ENCODE data around the gene RBM7. TPM values are rescaled to one million over a fixed set of nuclear protein-coding genes. Genes with fewer than 3 reads are reported as not detected.

Gene RBM7, protein sequence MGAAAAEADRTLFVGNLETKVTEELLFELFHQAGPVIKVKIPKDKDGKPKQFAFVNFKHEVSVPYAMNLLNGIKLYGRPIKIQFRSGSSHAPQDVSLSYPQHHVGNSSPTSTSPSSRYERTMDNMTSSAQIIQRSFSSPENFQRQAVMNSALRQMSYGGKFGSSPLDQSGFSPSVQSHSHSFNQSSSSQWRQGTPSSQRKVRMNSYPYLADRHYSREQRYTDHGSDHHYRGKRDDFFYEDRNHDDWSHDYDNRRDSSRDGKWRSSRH
- 10 to 100 TPM; 36.5 to 46.3 TPM for total RNA-seq

DNA sequence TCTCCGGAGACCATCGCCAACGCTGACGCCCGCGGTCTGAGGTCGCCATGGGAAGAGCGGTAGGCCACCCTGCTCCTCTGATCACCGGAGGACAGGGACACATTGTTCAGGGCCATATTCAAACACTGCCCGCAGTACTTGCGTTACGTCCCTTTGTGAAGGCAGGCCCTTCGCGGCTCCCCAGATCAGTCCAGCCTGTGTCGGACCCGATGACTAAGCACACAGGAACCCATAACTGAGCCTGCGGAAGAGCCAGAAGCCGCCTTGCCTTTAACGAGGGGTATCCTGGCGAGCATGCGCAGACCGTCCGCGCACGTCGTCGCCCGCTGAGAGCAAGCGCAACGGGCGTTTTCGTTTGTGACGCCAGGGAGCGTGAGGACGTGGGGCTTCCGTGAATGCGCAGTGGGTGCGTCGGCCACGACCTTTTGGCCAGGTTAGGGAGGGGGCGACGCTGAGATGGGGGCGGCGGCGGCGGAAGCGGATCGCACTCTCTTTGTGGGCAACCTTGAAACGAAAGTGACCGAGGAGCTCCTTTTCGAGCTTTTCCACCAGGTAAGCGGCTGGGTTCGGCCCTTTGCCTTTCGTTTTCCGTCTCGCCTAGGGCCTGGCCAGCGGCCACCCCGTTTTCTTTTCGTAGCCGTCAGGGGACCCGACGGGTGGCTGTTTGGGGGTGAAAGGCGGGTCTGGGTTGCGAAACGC lies at the start of gene RBM7, which contains the start of gene C11orf71:
RBM7 (plus strand) TSS at position 451 of the 699 bp plus-strand sequence; CDS start at position 457, 6 bp downstream.
C11orf71 (minus strand) TSS at position 296 of the 699 bp plus-strand sequence; CDS start at position 116, 180 bp downstream.
- CTCF ChIA-PET = interaction anchor here (1.0 kb wide), 2 partner anchors 28 to 39 kb away, joined by 3 read pairs; partner anchors contain the start of gene REXO2
- peaks cover 41% of the 10 kb centered on the region for H3K4me1 Mint-ChIP-seq
- peaks cover 48% of the 10 kb centered on the region for H3K36me3 Mint-ChIP-seq (ENCODE audit: low read depth)
- peak within 1 kb of the TSS; percentile 97 for H3K27ac Mint-ChIP-seq
- peak; percentile 98 for DNase-seq
- H3K4me3 Mint-ChIP-seq = peak within 1 kb of the TSS; percentile 95
- POLR2A ChIA-PET = interaction anchor here (0.6 to 2.0 kb wide), 6 partner anchors 10 to 217 kb away, joined by 3 to 31 read pairs (median 4); partner anchors contain the start of gene REXO2
- H3K9me3 Mint-ChIP-seq = no peaks in the 10 kb centered on the region
- H3K27me3 Mint-ChIP-seq = no peaks in the 10 kb centered on the region

- no peaks in the 10 kb centered on the region for H3K9me3 Mint-ChIP-seq
- H3K36me3 Mint-ChIP-seq (ENCODE audit: low read depth) = no peaks in the 10 kb centered on the region
- DNase-seq = no peak
- CTCF ChIA-PET = interaction anchor here (0.6 kb wide), 1 partner anchor 39 kb away, joined by 3 read pairs; no protein-coding TSS in a partner anchor
- no peak overlapping the region for H3K27ac Mint-ChIP-seq
- peaks cover 3% of the 10 kb centered on the region for H3K27me3 Mint-ChIP-seq
- POLR2A ChIA-PET = no interaction called here
- H3K4me3 Mint-ChIP-seq = no peak overlapping the region
- no peaks in the 10 kb centered on the region for H3K4me1 Mint-ChIP-seq
These were observed 47.0 kb upstream of the RBM7 start for GRCh38 chr11:114353443-114353842.

GRCh38 chr11:114354076-114354475 lies 46.4 kb upstream of the RBM7 start:
- peaks cover 8% of the 10 kb centered on the region for H3K27me3 Mint-ChIP-seq
- H3K4me1 Mint-ChIP-seq = no peaks in the 10 kb centered on the region
- POLR2A ChIA-PET = no interaction called here
- no peak overlapping the region for H3K27ac Mint-ChIP-seq
- CTCF ChIA-PET = no interaction called here
- no peak overlapping the region for H3K4me3 Mint-ChIP-seq
- H3K36me3 Mint-ChIP-seq (ENCODE audit: low read depth) = no peaks in the 10 kb centered on the region
- DNase-seq = no peak
- H3K9me3 Mint-ChIP-seq = no peaks in the 10 kb centered on the region

GRCh38 chr11:114358716-114359115 lies 41.8 kb upstream of the RBM7 start:
- Mint-ChIP-seq H3K4me3 (no peak overlapping the region), H3K27ac (no peak overlapping the region), H3K27me3 (peaks cover 22% of the 10 kb centered on the region), H3K9me3 (no peaks in the 10 kb centered on the region), H3K4me1 (no peaks in the 10 kb centered on the region), H3K36me3 (ENCODE audit: low read depth) (no peaks in the 10 kb centered on the region)
- POLR2A ChIA-PET = no interaction called here
- no peak for DNase-seq
- CTCF ChIA-PET = no interaction called here

GRCh38 chr11:114359342-114359741 lies 41.1 kb upstream of the RBM7 start:
- no peak overlapping the region for H3K27ac Mint-ChIP-seq
- H3K36me3 Mint-ChIP-seq (ENCODE audit: low read depth) = no peaks in the 10 kb centered on the region
- POLR2A ChIA-PET = no interaction called here
- H3K27me3 Mint-ChIP-seq = peaks cover 24% of the 10 kb centered on the region
- DNase-seq = no peak
- H3K4me3 Mint-ChIP-seq = no peak overlapping the region
- H3K4me1 Mint-ChIP-seq = no peaks in the 10 kb centered on the region
- CTCF ChIA-PET = no interaction called here
- no peaks in the 10 kb centered on the region for H3K9me3 Mint-ChIP-seq

DNA sequence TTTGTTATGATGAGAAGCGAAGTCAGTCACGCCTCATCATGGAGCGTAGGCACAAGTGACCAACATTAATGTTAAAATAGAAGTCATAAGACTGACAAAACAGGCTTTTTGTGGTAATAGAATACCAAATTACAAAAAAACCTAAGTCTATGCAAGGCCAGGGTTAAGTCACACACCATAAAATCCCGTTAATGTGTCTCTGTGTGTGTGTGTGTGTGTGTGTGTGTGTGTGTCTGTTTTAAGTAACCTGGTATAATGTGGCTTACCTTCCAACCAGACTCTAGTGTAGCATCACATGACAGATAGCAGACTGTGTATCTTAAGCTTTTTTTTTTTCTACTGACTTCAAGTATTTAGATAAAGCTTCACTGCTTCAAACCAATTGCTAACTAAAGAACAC lies 38.1 kb upstream of the RBM7 start:
- Mint-ChIP-seq H3K4me3 (no peak overlapping the region), H3K27me3 (peaks cover 26% of the 10 kb centered on the region), H3K36me3 (ENCODE audit: low read depth) (no peaks in the 10 kb centered on the region), H3K27ac (no peak overlapping the region), H3K9me3 (no peaks in the 10 kb centered on the region), H3K4me1 (no peaks in the 10 kb centered on the region)
- DNase-seq = no peak
- ChIA-PET POLR2A (no interaction called here), CTCF (no interaction called here)

- DNase-seq = no peak
- no peak overlapping the region for H3K27ac Mint-ChIP-seq
- H3K4me1 Mint-ChIP-seq = no peaks in the 10 kb centered on the region
- CTCF ChIA-PET = no interaction called here
- peaks cover 26% of the 10 kb centered on the region for H3K27me3 Mint-ChIP-seq
- POLR2A ChIA-PET = no interaction called here
- H3K9me3 Mint-ChIP-seq = no peaks in the 10 kb centered on the region
- no peak overlapping the region for H3K4me3 Mint-ChIP-seq
- no peaks in the 10 kb centered on the region for H3K36me3 Mint-ChIP-seq (ENCODE audit: low read depth)
These were observed 37.5 kb upstream of the RBM7 start for GRCh38 chr11:114362958-114363357.

DNA sequence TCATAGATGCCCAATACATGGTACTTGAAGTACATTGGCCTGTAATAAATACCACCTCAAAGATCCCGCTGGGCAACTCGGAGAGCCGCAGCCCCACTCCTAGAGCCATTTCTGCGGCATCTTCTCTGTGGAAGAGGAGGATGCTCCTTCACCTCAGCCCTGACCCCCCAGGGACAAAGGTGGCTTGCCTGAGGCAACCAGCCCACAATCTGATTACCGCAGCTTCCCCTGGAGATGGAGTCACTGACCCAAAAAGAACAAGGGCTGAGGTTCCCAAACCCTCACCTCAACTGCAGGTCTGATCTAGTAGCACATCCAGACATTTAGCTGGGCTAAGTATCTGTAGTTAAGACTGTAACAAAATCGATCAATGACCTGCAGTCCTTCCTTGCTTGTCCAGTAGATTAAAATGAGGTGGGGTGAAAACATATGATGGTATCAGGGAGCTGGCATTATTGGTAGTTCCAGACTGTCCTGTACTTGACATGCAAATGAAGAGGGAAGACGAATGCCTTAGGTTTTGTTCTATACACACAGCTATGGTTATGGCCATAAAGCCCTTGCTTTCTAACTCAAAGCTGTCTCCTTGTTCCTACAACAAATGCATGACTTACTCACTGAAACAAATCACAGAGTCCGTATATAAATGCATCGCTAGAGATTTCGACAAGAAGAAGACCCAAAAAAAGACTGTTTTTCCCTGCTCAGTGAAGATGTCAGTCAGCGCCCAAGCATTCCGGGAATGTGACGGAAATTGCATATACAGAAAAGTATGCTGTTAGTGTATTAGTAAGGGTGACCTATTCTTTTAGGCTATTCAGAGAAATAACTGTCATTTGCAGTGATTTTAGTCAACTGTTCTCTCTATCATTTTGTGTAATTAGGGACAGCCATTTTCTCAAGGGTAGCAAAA lies 33.9 kb upstream of the RBM7 start:
- peaks cover 15% of the 10 kb centered on the region for H3K27me3 Mint-ChIP-seq
- no peak overlapping the region for H3K27ac Mint-ChIP-seq
- no peak for DNase-seq
- H3K4me1 Mint-ChIP-seq = no peaks in the 10 kb centered on the region
- H3K9me3 Mint-ChIP-seq = no peaks in the 10 kb centered on the region
- ChIA-PET POLR2A (no interaction called here), CTCF (no interaction called here)
- H3K36me3 Mint-ChIP-seq (ENCODE audit: low read depth) = no peaks in the 10 kb centered on the region
- no peak overlapping the region for H3K4me3 Mint-ChIP-seq

- Mint-ChIP-seq H3K9me3 (no peaks in the 10 kb centered on the region), H3K27ac (no peak overlapping the region), H3K36me3 (ENCODE audit: low read depth) (no peaks in the 10 kb centered on the region), H3K4me1 (no peaks in the 10 kb centered on the region), H3K4me3 (no peak overlapping the region), H3K27me3 (peaks cover 22% of the 10 kb centered on the region)
- ChIA-PET CTCF (no interaction called here), POLR2A (no interaction called here)
- no peak for DNase-seq
These were observed 33.1 kb upstream of the RBM7 start for GRCh38 chr11:114367244-114367957.

GRCh38 chr11:114368918-114369680 lies 31.4 kb upstream of the RBM7 start:
- ChIA-PET POLR2A (no interaction called here), CTCF (no interaction called here)
- Mint-ChIP-seq H3K9me3 (no peaks in the 10 kb centered on the region), H3K36me3 (ENCODE audit: low read depth) (no peaks in the 10 kb centered on the region), H3K4me3 (no peak overlapping the region), H3K27ac (no peak overlapping the region), H3K27me3 (peaks cover 19% of the 10 kb centered on the region), H3K4me1 (no peaks in the 10 kb centered on the region)
- no peak for DNase-seq

- Mint-ChIP-seq H3K27me3 (peaks cover 26% of the 10 kb centered on the region), H3K9me3 (no peaks in the 10 kb centered on the region), H3K27ac (no peak overlapping the region), H3K4me1 (no peaks in the 10 kb centered on the region), H3K36me3 (ENCODE audit: low read depth) (no peaks in the 10 kb centered on the region), H3K4me3 (no peak overlapping the region)
- no peak for DNase-seq
- ChIA-PET CTCF (no interaction called here), POLR2A (no interaction called here)
These were observed 25.4 kb upstream of the RBM7 start for GRCh38 chr11:114375052-114375451.

DNA sequence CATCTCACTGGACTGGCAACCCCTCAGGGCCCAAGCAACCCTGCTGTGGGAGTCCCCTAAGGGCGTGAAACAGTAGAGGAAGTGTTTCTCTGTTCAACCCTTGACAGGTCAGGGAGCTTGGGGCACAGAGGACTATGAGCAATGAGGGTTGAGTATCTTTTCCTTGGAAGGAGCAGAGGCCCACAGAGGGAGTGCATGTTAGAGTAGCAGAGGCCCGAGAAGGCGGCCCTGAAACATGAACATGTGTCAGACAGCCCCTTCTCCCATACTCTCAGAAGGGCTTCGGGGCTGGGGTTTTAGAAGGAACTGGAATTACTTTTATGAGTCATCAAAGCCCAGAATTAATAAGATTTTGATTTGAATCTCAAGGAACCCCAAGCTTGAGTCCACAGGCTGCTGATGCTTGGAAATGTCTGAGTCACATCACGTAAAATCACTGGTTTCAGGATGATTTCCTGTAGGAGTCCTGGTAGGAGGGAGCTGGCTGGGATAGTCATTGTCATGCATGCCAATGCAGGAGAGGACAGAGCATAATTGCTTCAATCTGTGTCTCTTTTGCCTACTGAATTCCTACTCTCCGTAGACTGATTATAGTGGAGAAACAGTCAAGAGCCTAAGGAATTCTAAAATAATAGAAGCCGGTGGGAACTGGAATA lies 22.7 kb upstream of the RBM7 start:
- no peaks in the 10 kb centered on the region for H3K9me3 Mint-ChIP-seq
- H3K27me3 Mint-ChIP-seq = peaks cover 24% of the 10 kb centered on the region
- no peak for DNase-seq
- H3K4me1 Mint-ChIP-seq = peaks cover 3% of the 10 kb centered on the region
- ChIA-PET CTCF (no interaction called here), POLR2A (no interaction called here)
- no peak overlapping the region for H3K27ac Mint-ChIP-seq
- no peaks in the 10 kb centered on the region for H3K36me3 Mint-ChIP-seq (ENCODE audit: low read depth)
- H3K4me3 Mint-ChIP-seq = no peak overlapping the region
